Measurements from ENCODE around the gene ERCC6.

ERCC6 gene

GRCh38 chr10:49508654-49509053 lies 30.3 kb downstream of the ERCC6 start:
- no peak for DNase-seq

GRCh38 chr10:49508249-49508648 lies 30.7 kb downstream of the ERCC6 start:
- no peak for DNase-seq

- DNase-seq = no peak
Observed at GRCh38 chr10:49505589-49505988, 33.3 kb downstream of the ERCC6 start.

GRCh38 chr10:49505076-49505475 lies 33.8 kb downstream of the ERCC6 start:
- DNase-seq = no peak

- no peak for DNase-seq
Observed at GRCh38 chr10:49504528-49504927, 34.4 kb downstream of the ERCC6 start.

- DNase-seq = no peak
Observed at GRCh38 chr10:49502358-49502757, 36.6 kb downstream of the ERCC6 start.

GRCh38 chr10:49500412-49500811 lies 38.5 kb downstream of the ERCC6 start:
- no peak for DNase-seq

- DNase-seq = no peak
Observed at GRCh38 chr10:49499305-49499851, 39.5 kb downstream of the ERCC6 start.

GRCh38 chr10:49498425-49498824 lies 40.5 kb downstream of the ERCC6 start:
- no peak for DNase-seq

- DNase-seq = no peak
Observed at GRCh38 chr10:49497358-49497757, 41.6 kb downstream of the ERCC6 start.

- DNase-seq = no peak
Observed at GRCh38 chr10:49488056-49488717, 50.7 kb downstream of the ERCC6 start.

GRCh38 chr10:49486738-49487137 lies 52.2 kb downstream of the ERCC6 start:
- DNase-seq = no peak

GRCh38 chr10:49486009-49486408 lies 52.9 kb downstream of the ERCC6 start:
- no peak for DNase-seq

- DNase-seq = no peak
Observed at GRCh38 chr10:49484486-49485235, 54.3 kb downstream of the ERCC6 start.

GRCh38 chr10:49478819-49479218 lies 60.1 kb downstream of the ERCC6 start:
- no peak for DNase-seq

GRCh38 chr10:49474901-49475300 lies 64.0 kb downstream of the ERCC6 start:
- DNase-seq = no peak

- no peak for DNase-seq
Observed at GRCh38 chr10:49471532-49471931, 67.4 kb downstream of the ERCC6 start.

GRCh38 chr10:49465736-49466135 lies 73.2 kb downstream of the ERCC6 start:
- DNase-seq = no peak
